H4 (cell line): Measurements from ENCODE around the gene EPB41L5. TPM values are rescaled to one million over a fixed set of nuclear protein-coding genes. Genes with fewer than 3 reads are reported as not detected.

Source experiments
- DNase-seq: peaks from one replicate; pipeline ENCODE4 v3.0.0-alpha.2; 2015; ENCODE audit warnings: low spot score
- total RNA-seq: library from RNA; depleted of rRNA; stranded (reverse); fragments of >200 nt; shearing (Covaris generic); gene quantifications from 2 replicates; pipeline ENCODE4 v1.2.3, GENCODE V29; 2014; rRNA removed

Gene EPB41L5
- total RNA-seq, 1 experiment from 2014 or later, result 6.6 TPM

- DNase-seq, result no peak
Measured at GRCh38 chr2:120224735-120225548, 212.1 kb downstream of the EPB41L5 start.

GRCh38 chr2:120225549-120226065, 212.7 kb downstream of the EPB41L5 start:
- DNase-seq, result no peak

- no peak for DNase-seq
Measured at GRCh38 chr2:120226316-120226715, 213.4 kb downstream of the EPB41L5 start.

GRCh38 chr2:120227111-120227991, 214.5 kb downstream of the EPB41L5 start:
- no peak for DNase-seq

- DNase-seq, result no peak
Measured at GRCh38 chr2:120228503-120228902, 215.6 kb downstream of the EPB41L5 start.

Other genes starting within 250 kb of the EPB41L5 start
- 24.7 and 39.3 TPM in 2 replicates for gene TMEM185B, start 210.3 kb downstream of the EPB41L5 start, total RNA-seq
- gene RALB, start 239.8 kb downstream of the EPB41L5 start, total RNA-seq, result 31.8 and 34.4 TPM in 2 replicates